A673 (cell line): Measurements from ENCODE around the gene MYRIP.

Experiments
- EZH2 ChIP-seq: fragments of 200-600 bp; sonication (generic); IDR thresholded peaks from 2 replicates; pipeline ENCODE4 v1.6.1; 2017; ENCODE audit warnings: borderline replicate concordance, low read depth, mild to moderate bottlenecking, mixed read lengths, antibody characterized with exemption, low read length; ENCODE audit not compliant: poor library complexity, severe bottlenecking
- TF ChIP-seq, protein P1 (sequence below): fragments of 300-800, 200-600 bp; sonication (generic); conservative IDR thresholded peaks from 2 replicates; pipeline ENCODE4 v1.5.1; 2017; ENCODE audit warnings: low read depth, mild to moderate bottlenecking, antibody characterized with exemption, low read length, moderate library complexity, mixed read lengths

DNA sequence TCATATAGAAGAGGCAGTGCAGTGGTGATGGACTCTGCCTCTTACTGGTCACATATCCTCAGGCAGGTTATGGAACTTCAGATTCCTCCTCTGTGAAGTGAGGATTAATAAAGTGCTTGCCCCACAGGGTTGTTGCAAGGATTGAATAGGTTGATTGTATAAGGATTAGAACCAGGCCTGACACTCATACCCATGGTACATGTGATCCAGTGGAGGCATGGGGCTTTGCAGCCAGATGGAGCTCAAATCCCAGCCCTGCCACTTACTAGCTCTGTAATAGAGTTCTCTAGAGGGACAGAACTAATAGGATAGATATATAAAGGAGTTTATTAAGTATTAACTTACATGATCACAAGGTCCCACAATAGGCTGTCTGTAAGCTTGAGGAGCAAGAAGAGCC is 315.5 kb downstream of the MYRIP start:
- TF ChIP-seq, protein P1, sequence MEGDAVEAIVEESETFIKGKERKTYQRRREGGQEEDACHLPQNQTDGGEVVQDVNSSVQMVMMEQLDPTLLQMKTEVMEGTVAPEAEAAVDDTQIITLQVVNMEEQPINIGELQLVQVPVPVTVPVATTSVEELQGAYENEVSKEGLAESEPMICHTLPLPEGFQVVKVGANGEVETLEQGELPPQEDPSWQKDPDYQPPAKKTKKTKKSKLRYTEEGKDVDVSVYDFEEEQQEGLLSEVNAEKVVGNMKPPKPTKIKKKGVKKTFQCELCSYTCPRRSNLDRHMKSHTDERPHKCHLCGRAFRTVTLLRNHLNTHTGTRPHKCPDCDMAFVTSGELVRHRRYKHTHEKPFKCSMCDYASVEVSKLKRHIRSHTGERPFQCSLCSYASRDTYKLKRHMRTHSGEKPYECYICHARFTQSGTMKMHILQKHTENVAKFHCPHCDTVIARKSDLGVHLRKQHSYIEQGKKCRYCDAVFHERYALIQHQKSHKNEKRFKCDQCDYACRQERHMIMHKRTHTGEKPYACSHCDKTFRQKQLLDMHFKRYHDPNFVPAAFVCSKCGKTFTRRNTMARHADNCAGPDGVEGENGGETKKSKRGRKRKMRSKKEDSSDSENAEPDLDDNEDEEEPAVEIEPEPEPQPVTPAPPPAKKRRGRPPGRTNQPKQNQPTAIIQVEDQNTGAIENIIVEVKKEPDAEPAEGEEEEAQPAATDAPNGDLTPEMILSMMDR = no peak
- TF ChIP-seq EZH2 = no peak
